Right ventricle myocardium inferior (tissue), 1 donor: Measurements from ENCODE around the gene GALNT1. TPM values are rescaled to one million over a fixed set of nuclear protein-coding genes. Genes with fewer than 3 reads are reported as not detected.

Source experiments
- microRNA-seq: library from miRNA; unstranded; fragments of <30 nt; microRNA quantifications from one replicate; pipeline ENCODE4 v1.2.0, GENCODE V29; 2020
- total RNA-seq: library from RNA; stranded (reverse); fragmentation: NEBNext Ultra II Directional; extraction: Animal tissue kit (Norgen Biotek cat#: 25700); gene quantifications from one replicate; pipeline ENCODE4 v1.2.1, GENCODE V29; 2021
- donor health status: DM: no; HTN: yes; CAD: no; lungs with severe emphysema.

GALNT1 gene
- total RNA-seq, 1 donor from 2014 or later: 53.2 TPM

Small RNAs within 50 kb of the gene (microRNA-seq; reads per million reads assigned to microRNA genes)
- not detected for gene MIR3975

Other genes starting within 250 kb of the GALNT1 start
- gene ZNF24, start 237.3 kb upstream of the GALNT1 start, total RNA-seq: 50.2 TPM
- gene ZNF396, start 204.4 kb upstream of the GALNT1 start, total RNA-seq: 0.70 TPM
- gene INO80C, start 83.8 kb upstream of the GALNT1 start, total RNA-seq: 21.3 TPM